SK-N-SH (cell line): ENCODE results near the gene ZNF865.
A peak's percentile ranks its signal among the peaks of the same experiment; 100 is the strongest.

Experiments used
- CTCF ChIP-seq: fragments of 200-600 bp; sonication (generic); IDR thresholded peaks from 2 replicates; pipeline ENCODE4 v1.6.1; 2017; ENCODE audit warnings: antibody characterized with exemption, mild to moderate bottlenecking, moderate library complexity
- EP300 ChIP-seq, 2 experiments: IDR thresholded peaks; 2 replicates each; pipeline versions ENCODE4 v1.4.0 to v1.6.1; 2012; ENCODE audit warnings: borderline replicate concordance in 1 of 2, low read depth in 1 of 2, low read length in 1 of 2
- POLR2AphosphoS5 ChIP-seq: IDR thresholded peaks from 2 replicates; pipeline ENCODE4 v1.6.1; 2012; ENCODE audit warnings: low read depth, low read length

GRCh38 chr19:55632463-55632834, 27.0 kb downstream of the ZNF865 start:
- TF ChIP-seq EP300 (IDR thresholded peaks at IDR 0.05; ENCODE audit: borderline replicate concordance in 1 of 2, low read depth in 1 of 2, low read length in 1 of 2) (no peak), CTCF (peak; percentile 83), POLR2AphosphoS5 (no peak)
